Activated gamma-delta T cell treated with anti-CD3 and anti-CD28 coated beads, Interleukin-2, amount 50 U/mL, for 16 hours (primary cell): ENCODE results near the gene TTLL9.
"Not testable (repeated sequence)": the region's sequence is repeated elsewhere in the genome, so short reads cannot be mapped to it uniquely, and the experiment has no call there.

Experiments used
- DNase-seq: peaks from one replicate; pipeline ENCODE4 v3.0.0-alpha.2; 2020; ENCODE audit warnings: low read depth

Gene TTLL9

GRCh38 chr20:31869942-31870725, at the start of gene TTLL9, which contains the start of gene DUSP15:
Gene TTLL9, plus strand, starts transcription at chr20:31870634. Its CDS starts 493 bp downstream, at chr20:31871127.
Gene DUSP15, minus strand, starts transcription at chr20:31870527. Its CDS starts 190 bp downstream, at chr20:31870337.
- no peak for DNase-seq

- DNase-seq, result no peak
Measured at GRCh38 chr20:31821427-31821826, 49.0 kb upstream of the TTLL9 start.

GRCh38 chr20:31822421-31823330, 47.8 kb upstream of the TTLL9 start:
- peak; percentile 71 for DNase-seq

GRCh38 chr20:31823360-31824124, 46.9 kb upstream of the TTLL9 start:
- DNase-seq, result no peak

- no peak for DNase-seq
Measured at GRCh38 chr20:31824125-31824485, 46.3 kb upstream of the TTLL9 start.

- no peak for DNase-seq
Measured at GRCh38 chr20:31824554-31825313, 45.7 kb upstream of the TTLL9 start.

- no peak for DNase-seq
Measured at GRCh38 chr20:31826074-31826473, 44.4 kb upstream of the TTLL9 start.

GRCh38 chr20:31827059-31827458, 43.4 kb upstream of the TTLL9 start:
- DNase-seq, result no peak

GRCh38 chr20:31828016-31828415, 42.4 kb upstream of the TTLL9 start:
- not testable (repeated sequence) for DNase-seq

GRCh38 chr20:31829731-31830130, 40.7 kb upstream of the TTLL9 start:
- no peak for DNase-seq

GRCh38 chr20:31830406-31830981, 39.9 kb upstream of the TTLL9 start:
- no peak for DNase-seq

- DNase-seq, result no peak
Measured at GRCh38 chr20:31831211-31831610, 39.2 kb upstream of the TTLL9 start.

GRCh38 chr20:31831771-31832306, 38.6 kb upstream of the TTLL9 start:
- no peak for DNase-seq

- DNase-seq, result peak; percentile 37
Measured at GRCh38 chr20:31833130-31833930, 37.1 kb upstream of the TTLL9 start.

- no peak for DNase-seq
Measured at GRCh38 chr20:31833931-31834521, 36.4 kb upstream of the TTLL9 start.

GRCh38 chr20:31835554-31835953, 34.9 kb upstream of the TTLL9 start:
- no peak for DNase-seq

- no peak for DNase-seq
Measured at GRCh38 chr20:31835977-31836852, 34.2 kb upstream of the TTLL9 start.

GRCh38 chr20:31836853-31837608, 33.4 kb upstream of the TTLL9 start:
- DNase-seq, result no peak
